ENCODE data around the gene RGS16. TPM values are rescaled to one million over a fixed set of nuclear protein-coding genes. Genes with fewer than 3 reads are reported as not detected.

Gene RGS16
- total and polyA plus RNA-seq, 2 donors (not counting 3 experiments of a cell fraction or from before 2014, with no cell fraction given): not detected

GRCh38 chr1:182642461-182642860, 38.3 kb upstream of the RGS16 start:
- Histone ChIP-seq H3K9ac (replicated peaks; ENCODE audit: extremely low read depth, insufficient read depth, low read length) (no peak overlapping the region), H3K27me3 (ENCODE audit: control insufficient read depth in 2 of 2, insufficient read depth in 2 of 2, low read length in 2 of 2) (no peaks in the 10 kb centered on the region), H3K9me3 (replicated peaks; ENCODE audit: control insufficient read depth, insufficient read depth, low read length) (no peaks in the 10 kb centered on the region), H3K27ac (ENCODE audit: insufficient read depth, low read depth, low read length) (no peak overlapping the region), H3K79me2 (ENCODE audit: control insufficient read depth, insufficient read depth, low read length) (no peaks in the 10 kb centered on the region), H3K4me1 (ENCODE audit: control insufficient read depth, extremely low read depth, insufficient read depth, low read length) (no peaks in the 10 kb centered on the region), H3K4me3 (replicated peaks in 1 of 3; ENCODE audit: insufficient read depth in 1 of 3, low read depth in 1 of 3, low read length in 3 of 3) (no peak overlapping the region), H2AFZ (ENCODE audit: low read depth, low read length) (no peak overlapping the region), H3K4me2 (ENCODE audit: insufficient read depth, low read length) (no peak overlapping the region), H3K36me3 (ENCODE audit: control insufficient read depth in 2 of 2, extremely low read depth in 1 of 2, insufficient read depth in 2 of 2, low read length in 2 of 2) (no peaks in the 10 kb centered on the region), H3K9me1 (replicated peaks; ENCODE audit: control insufficient read depth, extremely low read depth, insufficient read depth, low read length) (no peaks in the 10 kb centered on the region), H4K20me1 (replicated peaks; ENCODE audit: control insufficient read depth, extremely low read depth, insufficient read depth, low read length) (no peaks in the 10 kb centered on the region)
- intact Hi-C loops (cut with micrococcal nuclease): no loop called here
- FAIRE-seq (no peak), DNase-seq (ENCODE audit: low read depth, low spot score) (no peak)
- no TSS peak for BruUV-seq (replicated peaks)
- ChIA-PET CTCF (no interaction called here), POLR2A (no interaction called here)
- dilution Hi-C loops (cut with MboI; ENCODE audit: extremely low pct_ligation_motif_present, low sequenced_read_pairs): no loop called here
- TF ChIP-seq JUN (IDR thresholded peaks at IDR 0.05; ENCODE audit: borderline replicate concordance, insufficient read depth, insufficient read length, low read depth) (no peak), CTCF (IDR thresholded peaks at IDR 0.05; ENCODE audit: extremely low read depth in 1 of 2, insufficient read depth in 1 of 2, low read depth in 1 of 2, low read length in 2 of 2) (no peak), POLR2AphosphoS5 (IDR thresholded peaks at IDR 0.05; ENCODE audit: insufficient read depth, low read depth, low read length) (no peak), MAX (IDR thresholded peaks at IDR 0.05; ENCODE audit: insufficient read depth, insufficient read length) (no peak), FOS (IDR thresholded peaks at IDR 0.05; ENCODE audit: borderline replicate concordance, insufficient read depth, low read length) (no peak), GATA2 (IDR thresholded peaks at IDR 0.05; ENCODE audit: insufficient read depth, insufficient read length, low read depth, low read length) (no peak), POLR2A (IDR thresholded peaks at IDR 0.05; ENCODE audit: low read depth, low read length) (no peak), EZH2 (IDR thresholded peaks at IDR 0.05; ENCODE audit: borderline replicate concordance, low read depth, low read length, severe bottlenecking) (no peak), MYC (IDR thresholded peaks at IDR 0.05; ENCODE audit: low read depth, low read length) (no peak)
